ENCODE data around the gene AK1. TPM values are rescaled to one million over a fixed set of nuclear protein-coding genes. Genes with fewer than 3 reads are reported as not detected.
A peak's percentile ranks its signal among the peaks of the same experiment; 100 is the strongest.

The AK1 gene
- total and polyA plus RNA-seq, 2 of the 13 experiments (the other 11 are each of a cell fraction or from before 2014, with no cell fraction given): 19.1 to 32.8 TPM

DNA sequence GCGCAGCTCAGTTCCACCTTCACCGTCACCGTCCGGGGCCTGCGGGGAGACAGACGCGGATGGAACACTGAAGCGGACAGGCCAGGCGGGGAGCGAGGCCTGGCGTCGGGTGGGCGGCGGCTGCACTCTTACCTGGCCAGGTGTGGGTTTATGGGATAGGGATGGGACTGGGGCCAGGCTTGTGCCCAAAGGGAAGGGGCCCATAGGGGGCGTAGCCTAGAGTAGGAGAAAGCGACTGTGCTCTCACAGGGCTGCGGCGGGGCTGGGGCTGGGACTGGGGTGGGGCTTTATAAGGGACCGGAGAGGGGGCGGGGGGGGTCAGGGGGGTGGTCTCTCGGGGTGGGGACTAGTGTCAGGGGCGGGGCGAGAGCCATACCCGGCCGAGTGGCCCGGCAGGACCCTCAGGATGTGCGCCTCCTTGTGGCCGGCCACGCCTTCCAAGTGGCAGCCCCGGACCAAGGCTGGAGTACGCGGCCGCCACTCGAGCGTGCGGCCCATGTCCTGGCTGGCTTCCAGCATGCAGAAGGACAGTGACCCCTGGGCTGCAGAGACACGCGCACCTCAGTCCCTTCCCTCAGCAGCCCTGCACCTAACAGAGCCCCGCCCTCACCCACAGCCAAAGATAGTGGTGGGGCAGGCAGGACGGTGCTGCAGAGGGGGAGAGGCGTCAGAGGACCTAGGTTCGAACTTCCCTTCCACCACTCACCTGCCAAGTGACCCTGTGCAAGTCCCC, 52.0 kb downstream of the AK1 start (continued):
- TF ChIP-seq KAT8 (CRISPR knock-in tag; IDR thresholded peaks at IDR 0.05) (no peak), ZNF224 (CRISPR knock-in tag; IDR thresholded peaks at IDR 0.05) (no peak), NCOA1 (CRISPR knock-in tag; IDR thresholded peaks at IDR 0.05) (no peak), ZNF7 (CRISPR knock-in tag; IDR thresholded peaks at IDR 0.05) (no peak), PHB2 (IDR thresholded peaks at IDR 0.05; ENCODE audit: partially characterized antibody) (no peak), NFE2L2 (IDR thresholded peaks at IDR 0.05; ENCODE audit: low read length) (no peak), HNF4A (CRISPR knock-in tag; IDR thresholded peaks at IDR 0.05) (peak; percentile 50), NFKB2 (CRISPR knock-in tag; IDR thresholded peaks at IDR 0.05; ENCODE audit: borderline replicate concordance) (no peak), SRSF1 (optimal IDR thresholded peaks at IDR 0.05; ENCODE audit: low read depth, low read length) (no peak), ZBTB7A (CRISPR knock-in tag; IDR thresholded peaks at IDR 0.05) (peak; percentile 88), IKZF4 (CRISPR knock-in tag; IDR thresholded peaks at IDR 0.05; ENCODE audit: borderline replicate concordance, low read depth, not compliant biosample characterization) (peak; percentile 21), ZNF326 (CRISPR knock-in tag; IDR thresholded peaks at IDR 0.05; ENCODE audit: borderline replicate concordance) (no peak), ZNF724P (CRISPR knock-in tag; IDR thresholded peaks at IDR 0.05; ENCODE audit: borderline replicate concordance) (peak; percentile 70; the same call in 1 of the 2 replicates), DNMT3B (CRISPR knock-in tag; conservative IDR thresholded peaks at IDR 0.05) (no peak), ZNF296 (CRISPR knock-in tag; conservative IDR thresholded peaks at IDR 0.05) (no peak), HNRNPH1 (optimal IDR thresholded peaks at IDR 0.05; ENCODE audit: low read depth, low read length) (no peak), ASH2L (IDR thresholded peaks at IDR 0.05; ENCODE audit: insufficient read length, low read depth, low read length) (no peak), DR1 (CRISPR knock-in tag; IDR thresholded peaks at IDR 0.05) (no peak)
- TF ChIP-seq, protein P1, sequence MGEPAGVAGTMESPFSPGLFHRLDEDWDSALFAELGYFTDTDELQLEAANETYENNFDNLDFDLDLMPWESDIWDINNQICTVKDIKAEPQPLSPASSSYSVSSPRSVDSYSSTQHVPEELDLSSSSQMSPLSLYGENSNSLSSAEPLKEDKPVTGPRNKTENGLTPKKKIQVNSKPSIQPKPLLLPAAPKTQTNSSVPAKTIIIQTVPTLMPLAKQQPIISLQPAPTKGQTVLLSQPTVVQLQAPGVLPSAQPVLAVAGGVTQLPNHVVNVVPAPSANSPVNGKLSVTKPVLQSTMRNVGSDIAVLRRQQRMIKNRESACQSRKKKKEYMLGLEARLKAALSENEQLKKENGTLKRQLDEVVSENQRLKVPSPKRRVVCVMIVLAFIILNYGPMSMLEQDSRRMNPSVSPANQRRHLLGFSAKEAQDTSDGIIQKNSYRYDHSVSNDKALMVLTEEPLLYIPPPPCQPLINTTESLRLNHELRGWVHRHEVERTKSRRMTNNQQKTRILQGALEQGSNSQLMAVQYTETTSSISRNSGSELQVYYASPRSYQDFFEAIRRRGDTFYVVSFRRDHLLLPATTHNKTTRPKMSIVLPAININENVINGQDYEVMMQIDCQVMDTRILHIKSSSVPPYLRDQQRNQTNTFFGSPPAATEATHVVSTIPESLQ (CRISPR knock-in tag; conservative IDR thresholded peaks at IDR 0.05): no peak
- TF ChIP-seq, protein P2, sequence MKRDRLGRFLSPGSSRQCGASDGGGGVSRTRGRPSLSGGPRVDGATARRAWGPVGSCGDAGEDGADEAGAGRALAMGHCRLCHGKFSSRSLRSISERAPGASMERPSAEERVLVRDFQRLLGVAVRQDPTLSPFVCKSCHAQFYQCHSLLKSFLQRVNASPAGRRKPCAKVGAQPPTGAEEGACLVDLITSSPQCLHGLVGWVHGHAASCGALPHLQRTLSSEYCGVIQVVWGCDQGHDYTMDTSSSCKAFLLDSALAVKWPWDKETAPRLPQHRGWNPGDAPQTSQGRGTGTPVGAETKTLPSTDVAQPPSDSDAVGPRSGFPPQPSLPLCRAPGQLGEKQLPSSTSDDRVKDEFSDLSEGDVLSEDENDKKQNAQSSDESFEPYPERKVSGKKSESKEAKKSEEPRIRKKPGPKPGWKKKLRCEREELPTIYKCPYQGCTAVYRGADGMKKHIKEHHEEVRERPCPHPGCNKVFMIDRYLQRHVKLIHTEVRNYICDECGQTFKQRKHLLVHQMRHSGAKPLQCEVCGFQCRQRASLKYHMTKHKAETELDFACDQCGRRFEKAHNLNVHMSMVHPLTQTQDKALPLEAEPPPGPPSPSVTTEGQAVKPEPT (CRISPR knock-in tag; IDR thresholded peaks at IDR 0.05; ENCODE audit: low read depth): peak; percentile 25; the same call in 1 of the 2 replicates
- TF ChIP-seq, protein P3, sequence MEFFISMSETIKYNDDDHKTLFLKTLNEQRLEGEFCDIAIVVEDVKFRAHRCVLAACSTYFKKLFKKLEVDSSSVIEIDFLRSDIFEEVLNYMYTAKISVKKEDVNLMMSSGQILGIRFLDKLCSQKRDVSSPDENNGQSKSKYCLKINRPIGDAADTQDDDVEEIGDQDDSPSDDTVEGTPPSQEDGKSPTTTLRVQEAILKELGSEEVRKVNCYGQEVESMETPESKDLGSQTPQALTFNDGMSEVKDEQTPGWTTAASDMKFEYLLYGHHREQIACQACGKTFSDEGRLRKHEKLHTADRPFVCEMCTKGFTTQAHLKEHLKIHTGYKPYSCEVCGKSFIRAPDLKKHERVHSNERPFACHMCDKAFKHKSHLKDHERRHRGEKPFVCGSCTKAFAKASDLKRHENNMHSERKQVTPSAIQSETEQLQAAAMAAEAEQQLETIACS (CRISPR knock-in tag; IDR thresholded peaks at IDR 0.05): 0 out of 2 replicates have a peak, but pooled peaks have one; percentile 14
- TF ChIP-seq, protein P4, sequence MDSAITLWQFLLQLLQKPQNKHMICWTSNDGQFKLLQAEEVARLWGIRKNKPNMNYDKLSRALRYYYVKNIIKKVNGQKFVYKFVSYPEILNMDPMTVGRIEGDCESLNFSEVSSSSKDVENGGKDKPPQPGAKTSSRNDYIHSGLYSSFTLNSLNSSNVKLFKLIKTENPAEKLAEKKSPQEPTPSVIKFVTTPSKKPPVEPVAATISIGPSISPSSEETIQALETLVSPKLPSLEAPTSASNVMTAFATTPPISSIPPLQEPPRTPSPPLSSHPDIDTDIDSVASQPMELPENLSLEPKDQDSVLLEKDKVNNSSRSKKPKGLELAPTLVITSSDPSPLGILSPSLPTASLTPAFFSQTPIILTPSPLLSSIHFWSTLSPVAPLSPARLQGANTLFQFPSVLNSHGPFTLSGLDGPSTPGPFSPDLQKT (CRISPR knock-in tag; IDR thresholded peaks at IDR 0.05; ENCODE audit: borderline replicate concordance): no peak

Data from HepG2 (cell line).